ENCODE results near the gene EPC2. TPM values are rescaled to one million over a fixed set of nuclear protein-coding genes. Genes with fewer than 3 reads are reported as not detected.

Gene EPC2
- total RNA-seq, 1 donor from 2014 or later = 52.1 TPM

DNA sequence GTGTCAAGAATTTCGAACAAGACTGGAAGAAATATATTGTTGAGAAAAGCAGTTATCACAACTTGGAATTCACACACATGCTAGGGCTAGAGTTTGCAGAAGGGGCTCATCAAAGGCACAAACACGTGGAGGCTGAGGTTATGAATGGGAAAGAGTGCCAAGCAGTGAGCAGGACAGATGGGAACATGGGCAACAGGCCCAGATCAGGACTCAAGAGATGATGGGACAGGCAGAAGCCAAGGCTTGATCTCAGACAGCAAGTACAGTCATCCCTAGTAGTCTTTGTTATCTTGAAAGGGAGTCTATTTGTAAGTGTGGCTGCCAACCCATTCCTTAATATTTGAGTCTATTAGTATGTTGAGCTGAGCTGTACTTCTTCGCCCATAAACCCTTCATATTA lies 22.2 kb upstream of the EPC2 start:
- no peak for DNase-seq
- no peak for ATAC-seq (ENCODE audit: low read depth)
- CTCF ChIA-PET = no interaction called here
- Mint-ChIP-seq H3K4me1 (peaks cover 14% of the 10 kb centered on the region), H3K27ac (no peak overlapping the region), H3K27me3 (peaks cover 2% of the 10 kb centered on the region), H3K9me3 (no peaks in the 10 kb centered on the region), H3K4me3 (no peak overlapping the region), H3K36me3 (ENCODE audit: low read depth) (no peaks in the 10 kb centered on the region)
- intact Hi-C loops (cut with micrococcal nuclease) = no loop called here
- TF ChIP-seq, protein P1, sequence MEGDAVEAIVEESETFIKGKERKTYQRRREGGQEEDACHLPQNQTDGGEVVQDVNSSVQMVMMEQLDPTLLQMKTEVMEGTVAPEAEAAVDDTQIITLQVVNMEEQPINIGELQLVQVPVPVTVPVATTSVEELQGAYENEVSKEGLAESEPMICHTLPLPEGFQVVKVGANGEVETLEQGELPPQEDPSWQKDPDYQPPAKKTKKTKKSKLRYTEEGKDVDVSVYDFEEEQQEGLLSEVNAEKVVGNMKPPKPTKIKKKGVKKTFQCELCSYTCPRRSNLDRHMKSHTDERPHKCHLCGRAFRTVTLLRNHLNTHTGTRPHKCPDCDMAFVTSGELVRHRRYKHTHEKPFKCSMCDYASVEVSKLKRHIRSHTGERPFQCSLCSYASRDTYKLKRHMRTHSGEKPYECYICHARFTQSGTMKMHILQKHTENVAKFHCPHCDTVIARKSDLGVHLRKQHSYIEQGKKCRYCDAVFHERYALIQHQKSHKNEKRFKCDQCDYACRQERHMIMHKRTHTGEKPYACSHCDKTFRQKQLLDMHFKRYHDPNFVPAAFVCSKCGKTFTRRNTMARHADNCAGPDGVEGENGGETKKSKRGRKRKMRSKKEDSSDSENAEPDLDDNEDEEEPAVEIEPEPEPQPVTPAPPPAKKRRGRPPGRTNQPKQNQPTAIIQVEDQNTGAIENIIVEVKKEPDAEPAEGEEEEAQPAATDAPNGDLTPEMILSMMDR (IDR thresholded peaks at IDR 0.05) = no peak
- POLR2A ChIA-PET = no interaction called here

DNA sequence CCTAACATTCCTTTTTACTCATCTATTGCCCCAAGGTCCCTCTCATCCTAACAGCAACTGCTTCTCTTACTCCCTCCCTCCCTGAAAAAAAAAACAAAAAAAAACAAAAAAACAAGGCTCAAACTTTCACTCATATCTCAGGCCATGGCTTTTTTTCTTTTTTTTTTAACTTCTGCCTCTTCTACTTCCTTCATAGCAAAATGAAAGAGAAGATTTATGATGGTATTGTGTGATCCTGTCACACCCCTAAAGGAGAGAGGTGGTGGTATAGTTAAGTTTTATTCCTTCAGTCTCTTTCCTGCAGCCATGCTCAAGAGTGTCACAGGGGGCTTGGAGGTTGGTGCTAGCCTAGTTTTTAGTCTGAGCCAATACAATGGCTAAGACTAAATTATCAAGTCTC lies 21.5 kb upstream of the EPC2 start:
- CTCF ChIA-PET = no interaction called here
- DNase-seq (no peak), ATAC-seq (ENCODE audit: low read depth) (no peak)
- TF ChIP-seq, protein P1 (IDR thresholded peaks at IDR 0.05) = no peak
- H3K9me3 Mint-ChIP-seq = no peaks in the 10 kb centered on the region
- no peak overlapping the region for H3K4me3 Mint-ChIP-seq
- POLR2A ChIA-PET = no interaction called here
- H3K27me3 Mint-ChIP-seq = peaks cover 2% of the 10 kb centered on the region
- intact Hi-C loops (cut with micrococcal nuclease) = no loop called here
- no peak overlapping the region for H3K27ac Mint-ChIP-seq
- H3K4me1 Mint-ChIP-seq = peaks cover 14% of the 10 kb centered on the region
- H3K36me3 Mint-ChIP-seq (ENCODE audit: low read depth) = no peaks in the 10 kb centered on the region

DNA sequence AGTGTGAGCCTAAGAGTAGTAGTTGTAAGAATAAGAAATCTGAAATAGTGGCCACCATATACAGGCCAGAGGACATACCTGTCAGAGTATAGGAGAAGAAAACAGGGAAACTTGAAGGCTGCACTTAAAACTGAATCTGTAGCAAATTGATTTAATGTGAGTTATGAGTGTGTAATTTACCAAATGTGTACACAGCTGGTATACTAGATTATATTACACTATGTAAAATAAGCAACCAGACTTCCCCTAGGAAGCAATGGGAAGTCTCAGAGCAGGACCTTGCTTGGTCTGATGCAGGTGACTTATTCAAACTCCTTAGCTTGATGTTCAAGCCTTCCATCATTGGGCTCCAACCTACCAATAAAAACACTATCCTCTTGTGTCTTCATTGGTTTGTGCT lies 17.3 kb upstream of the EPC2 start:
- intact Hi-C loops (cut with micrococcal nuclease) = no loop called here
- no peak overlapping the region for H3K4me3 Mint-ChIP-seq
- H3K27me3 Mint-ChIP-seq = peaks cover 4% of the 10 kb centered on the region
- H3K27ac Mint-ChIP-seq = no peak overlapping the region
- no peaks in the 10 kb centered on the region for H3K36me3 Mint-ChIP-seq (ENCODE audit: low read depth)
- ChIA-PET CTCF (no interaction called here), POLR2A (no interaction called here)
- peaks cover 2% of the 10 kb centered on the region for H3K9me3 Mint-ChIP-seq
- no peak for DNase-seq
- ATAC-seq (ENCODE audit: low read depth) = no peak
- H3K4me1 Mint-ChIP-seq = peaks cover 8% of the 10 kb centered on the region
- TF ChIP-seq, protein P1 (IDR thresholded peaks at IDR 0.05) = no peak

DNA sequence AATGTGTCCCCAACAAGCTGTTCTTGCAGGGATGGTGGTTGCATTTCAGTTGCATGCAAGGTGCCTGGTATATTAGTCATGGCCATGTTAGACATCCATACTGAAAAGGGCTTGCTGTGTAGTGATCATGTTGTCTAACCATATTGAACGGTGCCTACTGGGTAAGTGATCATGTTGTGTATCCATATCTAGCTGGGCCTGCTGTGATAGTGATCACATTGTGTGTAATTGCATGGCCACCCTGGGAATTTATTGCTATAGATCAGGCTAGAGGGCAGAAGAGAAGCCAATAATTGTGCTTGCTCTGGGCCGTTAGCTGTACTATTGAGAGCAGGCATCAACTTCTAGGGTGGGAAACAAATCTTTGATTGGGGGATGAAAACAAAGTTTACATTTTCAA lies 9.8 kb upstream of the EPC2 start:
- TF ChIP-seq, protein P1 (IDR thresholded peaks at IDR 0.05) = no peak
- H3K4me1 Mint-ChIP-seq = peaks cover 8% of the 10 kb centered on the region
- POLR2A ChIA-PET = interaction anchor here (1.4 kb wide), 1 partner anchor 10 kb away, joined by 5 read pairs; no protein-coding TSS in a partner anchor
- intact Hi-C loops (cut with micrococcal nuclease) = no loop called here
- H3K27ac Mint-ChIP-seq = no peak overlapping the region
- no peaks in the 10 kb centered on the region for H3K36me3 Mint-ChIP-seq (ENCODE audit: low read depth)
- no peak for DNase-seq
- no peak for ATAC-seq (ENCODE audit: low read depth)
- H3K27me3 Mint-ChIP-seq = peaks cover 4% of the 10 kb centered on the region
- H3K4me3 Mint-ChIP-seq = no peak overlapping the region
- peaks cover 2% of the 10 kb centered on the region for H3K9me3 Mint-ChIP-seq
- CTCF ChIA-PET = no interaction called here

DNA sequence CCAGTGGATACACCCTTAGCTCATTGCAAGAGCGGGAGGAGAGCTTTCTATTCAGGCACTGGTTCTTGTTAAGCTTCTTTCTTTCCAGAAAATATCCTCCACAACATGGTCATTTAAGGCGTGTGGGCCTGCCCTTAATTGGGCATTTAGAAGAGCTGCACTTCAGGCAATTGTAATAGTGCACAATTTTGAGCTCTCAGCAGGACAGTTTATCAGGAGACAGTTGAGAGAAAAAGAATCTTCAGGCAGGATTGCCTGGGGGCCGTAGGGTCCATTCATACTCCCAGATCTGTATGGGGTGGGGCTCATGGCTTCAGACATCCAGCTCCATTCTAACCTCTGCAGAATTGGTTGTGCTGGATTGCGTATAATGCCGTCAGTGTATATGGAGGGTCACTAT lies 6.0 kb upstream of the EPC2 start:
- ATAC-seq (ENCODE audit: low read depth) (no peak), DNase-seq (no peak)
- Mint-ChIP-seq H3K27ac (no peak overlapping the region), H3K27me3 (peaks cover 2% of the 10 kb centered on the region), H3K4me1 (peaks cover 8% of the 10 kb centered on the region), H3K36me3 (ENCODE audit: low read depth) (no peaks in the 10 kb centered on the region), H3K9me3 (no peaks in the 10 kb centered on the region), H3K4me3 (no peak overlapping the region)
- intact Hi-C loops (cut with micrococcal nuclease) = no loop called here
- TF ChIP-seq, protein P1 (IDR thresholded peaks at IDR 0.05) = no peak
- CTCF ChIA-PET = no interaction called here
- POLR2A ChIA-PET = no interaction called here

All from activated B cell treated with CpG ODN at 0.5 μM for 24 hours (primary cell).